Measurements from ENCODE around the gene HSD17B2. TPM values are rescaled to one million over a fixed set of nuclear protein-coding genes. Genes with fewer than 3 reads are reported as not detected.

The HSD17B2 gene
- total RNA-seq, 1 donor from 2014 or later, result not detected

GRCh38 chr16:82067804-82068325 is 32.8 kb downstream of the HSD17B2 start:
- DNase-seq (ENCODE audit: missing footprints) (no peak), ATAC-seq (no peak)
- intact Hi-C loops (cut with DNase I), result no loop called here

GRCh38 chr16:82070656-82071369 is 35.8 kb downstream of the HSD17B2 start:
- DNase-seq (ENCODE audit: missing footprints) (no peak), ATAC-seq (no peak)
- intact Hi-C loops (cut with DNase I), result no loop called here

GRCh38 chr16:82071421-82071820 is 36.4 kb downstream of the HSD17B2 start:
- no peak for ATAC-seq
- no peak for DNase-seq (ENCODE audit: missing footprints)
- intact Hi-C loops (cut with DNase I), result no loop called here

- DNase-seq (ENCODE audit: missing footprints), result no peak
- ATAC-seq, result no peak
- intact Hi-C loops (cut with DNase I), result no loop called here
Observed at GRCh38 chr16:82072313-82072712, 37.3 kb downstream of the HSD17B2 start.

- intact Hi-C loops (cut with DNase I), result no loop called here
- no peak for ATAC-seq
- no peak for DNase-seq (ENCODE audit: missing footprints)
Observed at GRCh38 chr16:82074019-82074558, 39.0 kb downstream of the HSD17B2 start.

- intact Hi-C loops (cut with DNase I), result no loop called here
- DNase-seq (ENCODE audit: missing footprints) (no peak), ATAC-seq (no peak)
Observed at GRCh38 chr16:82078125-82078524, 43.1 kb downstream of the HSD17B2 start.

- DNase-seq (ENCODE audit: missing footprints), result no peak
- intact Hi-C loops (cut with DNase I), result no loop called here
- ATAC-seq, result no peak
Observed at GRCh38 chr16:82079892-82080291, 44.8 kb downstream of the HSD17B2 start.

GRCh38 chr16:82081264-82081663 is 46.2 kb downstream of the HSD17B2 start:
- intact Hi-C loops (cut with DNase I), result no loop called here
- no peak for DNase-seq (ENCODE audit: missing footprints)
- no peak for ATAC-seq

- intact Hi-C loops (cut with DNase I), result no loop called here
- no peak for ATAC-seq
- no peak for DNase-seq (ENCODE audit: missing footprints)
Observed at GRCh38 chr16:82082097-82082496, 47.0 kb downstream of the HSD17B2 start.

GRCh38 chr16:82082543-82083244 is 47.6 kb downstream of the HSD17B2 start:
- intact Hi-C loops (cut with DNase I), result no loop called here
- ATAC-seq (no peak), DNase-seq (ENCODE audit: missing footprints) (no peak)

- DNase-seq (ENCODE audit: missing footprints), result no peak
- intact Hi-C loops (cut with DNase I), result no loop called here
- ATAC-seq, result no peak
Observed at GRCh38 chr16:82083710-82084353, 48.8 kb downstream of the HSD17B2 start.

GRCh38 chr16:82085011-82085779 is 50.1 kb downstream of the HSD17B2 start:
- DNase-seq (ENCODE audit: missing footprints), result no peak
- intact Hi-C loops (cut with DNase I), result no loop called here
- no peak for ATAC-seq

- ATAC-seq (no peak), DNase-seq (ENCODE audit: missing footprints) (no peak)
- intact Hi-C loops (cut with DNase I), result no loop called here
Observed at GRCh38 chr16:82088483-82088882, 53.4 kb downstream of the HSD17B2 start.

GRCh38 chr16:82091241-82091640 is 56.2 kb downstream of the HSD17B2 start:
- DNase-seq (ENCODE audit: missing footprints), result no peak
- ATAC-seq, result no peak
- intact Hi-C loops (cut with DNase I), result no loop called here

GRCh38 chr16:82092711-82093110 is 57.7 kb downstream of the HSD17B2 start:
- intact Hi-C loops (cut with DNase I), result no loop called here
- DNase-seq (ENCODE audit: missing footprints), result no peak
- ATAC-seq, result no peak

GRCh38 chr16:82093666-82094300 is 58.7 kb downstream of the HSD17B2 start:
- no peak for DNase-seq (ENCODE audit: missing footprints)
- no peak for ATAC-seq
- intact Hi-C loops (cut with DNase I), result no loop called here

- intact Hi-C loops (cut with DNase I), result no loop called here
- no peak for ATAC-seq
- no peak for DNase-seq (ENCODE audit: missing footprints)
Observed at GRCh38 chr16:82094942-82095540, 60.0 kb downstream of the HSD17B2 start.

GRCh38 chr16:82096641-82097040 is 61.6 kb downstream of the HSD17B2 start:
- ATAC-seq (no peak), DNase-seq (ENCODE audit: missing footprints) (no peak)
- intact Hi-C loops (cut with DNase I), result no loop called here
